ENCODE data around the gene PRKRIP1. TPM values are rescaled to one million over a fixed set of nuclear protein-coding genes. Genes with fewer than 3 reads are reported as not detected.

Gene PRKRIP1
- total and polyA plus RNA-seq, 4 donors = 14.6 to 29.2 (median 23.6) TPM

- TF ChIP-seq CTCF (IDR thresholded peaks at IDR 0.05; ENCODE audit: control extremely low read depth, extremely low read depth) = no peak
- no peak overlapping the region for H3K27ac ChIP-seq (ENCODE audit: low read depth in 1 of 2, low read length in 1 of 2)
- peaks cover 0 to 8% (median 4%) of the 10 kb centered on the region in 5 donors for H3K4me1 ChIP-seq (ENCODE audit: control insufficient read depth in 5 of 5, insufficient read depth in 5 of 5, low read length in 5 of 5)
- no peaks in the 10 kb centered on the region for H3K27me3 ChIP-seq (ENCODE audit: control insufficient read depth in 3 of 3, insufficient read depth in 3 of 3, low read length in 2 of 3)
- 80 to 81% methylated on average over 8 of the region's 8 CpGs for WGBS, 2 donors
- no peak overlapping the region for H3K9ac ChIP-seq (ENCODE audit: insufficient read depth in 1 of 2, low read length in 2 of 2)
- ATAC-seq (ENCODE audit: insufficient read depth, low FRiP score) (no peak), DNase-seq (no peak)
- H3K36me3 ChIP-seq (ENCODE audit: control insufficient read depth in 4 of 4, insufficient read depth in 4 of 4, low read length in 4 of 4) = peaks cover 0 to 30% (median 13%) of the 10 kb centered on the region in 4 donors
- H3K4me3 ChIP-seq = no peak overlapping the region
- no peaks in the 10 kb centered on the region for H3K9me3 ChIP-seq (ENCODE audit: control insufficient read depth in 4 of 4, insufficient read depth in 3 of 4, low read length in 3 of 4)
Observed at GRCh38 chr7:102460467-102460866, 64.3 kb downstream of the PRKRIP1 start.

GRCh38 chr7:102463841-102464576 is 67.8 kb downstream of the PRKRIP1 start:
- no peak for TF ChIP-seq CTCF (IDR thresholded peaks at IDR 0.05; ENCODE audit: control extremely low read depth, extremely low read depth)
- peak overlapping the region; percentile 64 to 78 for H3K27ac ChIP-seq (ENCODE audit: low read depth in 1 of 2, low read length in 1 of 2)
- H3K36me3 ChIP-seq (ENCODE audit: control insufficient read depth in 4 of 4, insufficient read depth in 4 of 4, low read length in 4 of 4) = peaks cover 0 to 18% (median 3%) of the 10 kb centered on the region in 4 donors
- no peak for ATAC-seq (ENCODE audit: insufficient read depth, low FRiP score)
- no peaks in the 10 kb centered on the region for H3K9me3 ChIP-seq (ENCODE audit: control insufficient read depth in 4 of 4, insufficient read depth in 3 of 4, low read length in 3 of 4)
- H3K4me3 ChIP-seq = peak overlapping the region; percentile 88
- no peak for DNase-seq
- H3K27me3 ChIP-seq (ENCODE audit: control insufficient read depth in 3 of 3, insufficient read depth in 3 of 3, low read length in 2 of 3) = no peaks in the 10 kb centered on the region
- H3K4me1 ChIP-seq (ENCODE audit: control insufficient read depth in 5 of 5, insufficient read depth in 5 of 5, low read length in 5 of 5) = peaks cover 0 to 14% (median 6%) of the 10 kb centered on the region in 5 donors
- peak overlapping the region; percentile 81 to 94 for H3K9ac ChIP-seq (ENCODE audit: insufficient read depth in 1 of 2, low read length in 2 of 2)
- WGBS, 2 donors = 12 to 16% methylated on average over 24 of the region's 24 CpGs

- Histone ChIP-seq H3K27me3 (ENCODE audit: control insufficient read depth in 3 of 3, insufficient read depth in 3 of 3, low read length in 2 of 3) (no peaks in the 10 kb centered on the region), H3K4me3 (peak within 1 kb of the TSS; percentile 88), H3K9ac (ENCODE audit: insufficient read depth in 1 of 2, low read length in 2 of 2) (peak within 1 kb of the TSS; percentile 81 to 94), H3K4me1 (ENCODE audit: control insufficient read depth in 5 of 5, insufficient read depth in 5 of 5, low read length in 5 of 5) (peaks cover 0 to 14% (median 6%) of the 10 kb centered on the region in 5 donors), H3K9me3 (ENCODE audit: control insufficient read depth in 4 of 4, insufficient read depth in 3 of 4, low read length in 3 of 4) (no peaks in the 10 kb centered on the region), H3K27ac (ENCODE audit: low read depth in 1 of 2, low read length in 1 of 2) (peak within 1 kb of the TSS; percentile 64 to 78), H3K36me3 (ENCODE audit: control insufficient read depth in 4 of 4, insufficient read depth in 4 of 4, low read length in 4 of 4) (peaks cover 0 to 14% (median 0%) of the 10 kb centered on the region in 4 donors)
- DNase-seq (peak; percentile 92 to 95 (median 93)), ATAC-seq (ENCODE audit: insufficient read depth, low FRiP score) (peak; percentile 99)
- 0% methylated on average over 77 to 81 of the region's 81 CpGs for WGBS, 2 donors
- peak; percentile 14 for TF ChIP-seq CTCF (IDR thresholded peaks at IDR 0.05; ENCODE audit: control extremely low read depth, extremely low read depth)
Observed at GRCh38 chr7:102464577-102465280, 68.6 kb downstream of the PRKRIP1 start, which contains the start of the genes ALKBH4 and LRWD1. Gene ALKBH4, minus strand, starts transcription at chr7:102464863. Its CDS starts 27 bp downstream, at chr7:102464836. Gene LRWD1, plus strand, starts transcription at chr7:102464984. Its CDS starts 97 bp downstream, at chr7:102465081.
